Medulla oblongata (tissue), 1 donor: Measurements from ENCODE around the gene NTRK2.

Experiments used
- DNase-seq: peaks from one replicate; pipeline ENCODE4 v3.0.0-alpha.2; 2015; ENCODE audit errors: extremely low spot score

NTRK2 gene

DNA sequence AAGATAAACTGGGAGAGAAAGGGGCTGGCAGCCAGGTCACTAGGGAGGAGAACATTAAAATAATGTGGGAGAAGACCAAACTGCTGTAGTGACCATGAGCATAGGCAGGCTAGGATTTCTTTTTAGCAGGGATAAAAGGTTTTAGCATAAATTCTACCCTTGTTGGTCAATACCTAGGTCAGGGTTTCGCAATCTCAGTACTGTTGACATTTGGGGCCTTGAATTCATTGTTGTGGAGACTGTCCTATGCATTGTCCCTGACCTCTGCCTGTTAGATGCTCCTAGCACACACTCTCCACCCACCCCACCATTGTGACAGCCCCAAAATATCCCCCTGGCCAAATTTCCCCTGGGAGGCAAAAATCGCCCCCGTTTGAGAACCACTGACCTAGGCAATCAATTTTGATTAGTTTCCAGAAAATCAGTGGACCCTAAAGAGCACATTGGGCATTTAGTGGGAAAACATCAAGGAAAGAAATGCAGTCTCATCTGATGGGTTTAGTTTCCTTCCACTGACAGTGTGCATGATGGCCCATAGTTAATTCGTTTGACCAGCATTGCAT, 181.4 kb downstream of the NTRK2 start:
- DNase-seq = no peak

- DNase-seq = peak; percentile 54
Observed at GRCh38 chr9:84851935-84852585, 182.5 kb downstream of the NTRK2 start.

DNA sequence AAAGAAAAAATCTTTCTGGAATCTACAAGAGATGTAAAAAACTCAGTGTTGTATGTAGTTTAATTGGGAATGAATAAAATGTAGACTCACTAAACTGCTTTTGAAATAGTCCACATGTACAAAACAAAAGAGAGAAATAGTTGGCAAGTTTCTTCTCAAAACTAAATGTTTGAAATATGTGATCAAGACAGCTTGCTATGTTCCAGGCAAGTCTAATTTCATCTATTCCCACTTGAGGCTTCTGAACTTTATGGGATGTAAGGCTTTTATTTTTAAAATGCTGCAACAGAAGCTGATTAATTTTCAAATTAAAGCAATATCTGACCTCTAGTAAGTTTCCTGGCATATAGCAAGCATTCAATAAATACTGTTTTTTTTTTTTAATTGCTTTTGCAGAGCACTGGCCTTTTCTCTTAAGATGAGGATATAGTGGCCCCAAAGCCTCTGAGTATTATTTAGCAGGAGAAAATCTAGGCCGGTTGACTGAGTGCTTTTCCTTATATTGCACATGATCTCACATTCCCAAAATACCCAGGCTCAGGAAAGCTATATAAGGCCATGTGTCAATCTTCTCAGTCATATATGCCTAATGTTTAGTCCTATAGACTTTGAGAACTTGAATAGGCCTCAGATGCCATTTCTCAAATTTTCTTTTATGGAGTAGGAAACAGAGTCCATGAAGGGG, 183.2 kb downstream of the NTRK2 start:
- no peak for DNase-seq

GRCh38 chr9:84856181-84856632, 186.7 kb downstream of the NTRK2 start:
- DNase-seq = peak; percentile 35

GRCh38 chr9:84857211-84857610, 187.7 kb downstream of the NTRK2 start:
- DNase-seq = no peak

DNA sequence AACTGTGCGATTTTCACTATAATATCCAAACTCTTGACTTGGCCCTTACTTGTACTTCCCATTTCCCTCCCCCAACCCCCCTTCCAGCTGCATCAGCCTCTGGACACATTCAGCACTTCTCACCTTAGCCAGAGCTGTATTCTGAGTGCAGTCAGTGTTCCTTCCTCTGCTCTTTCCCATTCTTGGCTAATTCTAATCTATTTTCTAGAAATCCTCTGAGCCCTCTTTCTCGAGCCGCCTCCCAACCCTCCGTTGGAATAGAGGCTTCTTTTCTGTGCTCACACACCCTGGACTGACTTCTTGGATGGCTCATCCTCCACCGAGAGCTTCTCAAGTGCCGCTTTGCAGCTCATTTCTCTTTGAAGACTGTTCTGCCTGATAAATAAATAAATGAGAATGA, 188.8 kb downstream of the NTRK2 start:
- DNase-seq = peak; percentile 42

DNA sequence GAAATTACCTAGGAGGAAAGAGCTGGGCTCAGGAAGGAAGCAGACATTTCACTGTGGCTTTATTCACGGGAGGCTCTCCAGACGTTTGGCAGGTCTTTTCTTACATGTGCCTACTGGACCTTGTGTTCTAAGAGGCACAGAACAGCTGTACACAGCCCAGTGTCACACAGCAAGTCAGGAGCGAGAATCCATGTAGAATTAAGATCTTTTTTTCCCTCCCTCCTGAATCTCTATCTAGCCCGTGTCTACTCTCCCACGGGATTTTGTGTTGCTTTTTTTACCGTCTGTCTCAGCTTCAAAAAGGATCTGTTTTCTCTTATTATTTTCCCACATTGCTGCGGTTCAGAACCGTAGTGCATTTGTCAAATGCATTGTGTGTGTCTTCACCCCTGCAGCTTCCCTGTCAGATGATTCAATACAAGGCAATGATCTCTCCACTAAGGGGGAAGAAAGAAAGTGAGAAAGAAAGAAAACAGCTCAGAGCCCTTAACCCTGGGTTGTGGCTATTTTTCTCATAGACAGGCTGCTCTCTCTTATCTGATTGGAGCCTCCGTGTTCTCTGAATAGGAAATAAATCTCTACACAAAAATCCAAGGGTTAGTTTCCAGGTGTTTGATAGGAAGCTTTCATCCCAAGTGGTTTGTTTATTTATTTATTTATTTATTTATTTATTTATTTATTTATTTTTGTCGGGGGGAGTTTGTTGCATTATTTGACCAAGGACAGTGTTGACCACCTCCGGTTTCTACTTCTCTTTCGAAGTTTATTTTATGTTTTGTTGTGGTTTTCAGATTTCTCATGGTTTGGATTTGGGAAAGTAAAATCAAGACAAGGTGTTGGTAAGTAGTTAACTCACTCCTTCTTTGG, 191.0 kb downstream of the NTRK2 start:
- no peak for DNase-seq

DNA sequence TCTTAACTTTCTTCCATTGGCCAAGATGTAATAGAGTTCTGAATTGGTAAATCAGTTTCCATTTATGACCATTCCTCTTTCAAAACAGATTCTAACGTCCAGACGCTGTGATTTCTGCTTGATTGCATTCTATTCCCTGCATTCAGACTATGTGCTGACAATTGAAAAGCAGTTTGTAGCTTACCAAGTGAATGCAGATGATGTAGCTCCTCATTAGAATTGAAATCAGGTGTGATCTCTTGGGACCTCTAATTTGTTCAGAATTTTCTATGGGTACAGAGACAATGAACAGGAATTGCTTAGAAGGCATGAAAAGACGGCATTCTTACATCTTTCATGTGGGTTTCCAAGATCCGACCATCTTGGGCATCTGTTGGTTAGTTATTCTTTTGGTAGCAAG, 191.9 kb downstream of the NTRK2 start:
- DNase-seq = no peak

GRCh38 chr9:84862308-84862707, 192.8 kb downstream of the NTRK2 start:
- DNase-seq = no peak

- DNase-seq = no peak
Observed at GRCh38 chr9:84862810-84863287, 193.3 kb downstream of the NTRK2 start.

GRCh38 chr9:84863372-84863771, 193.8 kb downstream of the NTRK2 start:
- DNase-seq = no peak

GRCh38 chr9:84866396-84867175, 197.1 kb downstream of the NTRK2 start:
- DNase-seq = no peak

- DNase-seq = no peak
Observed at GRCh38 chr9:84867186-84867585, 197.7 kb downstream of the NTRK2 start.

GRCh38 chr9:84869091-84869490, 199.6 kb downstream of the NTRK2 start:
- no peak for DNase-seq

DNA sequence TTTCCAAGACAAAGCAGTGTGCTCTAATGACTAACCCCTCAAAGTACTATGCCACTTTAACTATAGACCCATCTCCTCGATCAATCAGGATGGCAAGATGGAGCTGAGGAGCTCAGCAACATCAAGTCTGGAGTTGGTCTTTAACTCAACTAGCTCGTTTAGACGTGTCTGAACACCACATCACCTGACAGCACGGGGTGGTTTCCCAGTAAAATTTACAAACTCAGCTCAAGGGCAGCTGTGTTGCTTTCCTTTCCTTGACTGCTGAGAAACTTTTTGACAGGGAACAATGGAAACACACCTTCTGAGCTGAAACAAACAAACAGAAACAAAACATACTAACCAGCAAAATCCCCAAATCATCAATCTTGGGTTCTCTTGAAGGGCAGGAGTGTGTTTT, 202.5 kb downstream of the NTRK2 start:
- no peak for DNase-seq

DNA sequence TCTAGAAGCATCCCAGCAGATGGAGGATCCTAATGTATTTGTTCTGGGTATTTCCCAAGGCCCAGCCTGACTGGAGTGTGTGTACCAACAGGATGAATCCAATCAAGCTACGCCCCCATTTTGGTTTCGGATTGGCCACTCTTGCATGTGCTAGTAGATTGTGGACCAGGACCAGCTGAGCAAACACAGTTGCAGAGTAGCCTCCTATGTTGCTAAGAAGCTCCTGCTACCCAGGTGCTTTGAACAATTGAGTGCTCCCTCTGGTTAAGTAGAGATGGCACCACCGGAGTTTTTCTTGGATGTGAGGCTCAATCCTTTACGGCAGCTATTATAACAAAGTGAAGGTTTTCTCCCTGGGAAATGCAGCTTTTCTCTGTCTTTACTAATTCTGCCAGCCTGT, 204.5 kb downstream of the NTRK2 start:
- no peak for DNase-seq

GRCh38 chr9:84874596-84874995, 205.1 kb downstream of the NTRK2 start:
- peak; percentile 31 for DNase-seq

- no peak for DNase-seq
Observed at GRCh38 chr9:84875193-84875592, 205.7 kb downstream of the NTRK2 start.

- no peak for DNase-seq
Observed at GRCh38 chr9:84879631-84880030, 210.1 kb downstream of the NTRK2 start.

GRCh38 chr9:84880835-84881234, 211.3 kb downstream of the NTRK2 start:
- DNase-seq = no peak

DNA sequence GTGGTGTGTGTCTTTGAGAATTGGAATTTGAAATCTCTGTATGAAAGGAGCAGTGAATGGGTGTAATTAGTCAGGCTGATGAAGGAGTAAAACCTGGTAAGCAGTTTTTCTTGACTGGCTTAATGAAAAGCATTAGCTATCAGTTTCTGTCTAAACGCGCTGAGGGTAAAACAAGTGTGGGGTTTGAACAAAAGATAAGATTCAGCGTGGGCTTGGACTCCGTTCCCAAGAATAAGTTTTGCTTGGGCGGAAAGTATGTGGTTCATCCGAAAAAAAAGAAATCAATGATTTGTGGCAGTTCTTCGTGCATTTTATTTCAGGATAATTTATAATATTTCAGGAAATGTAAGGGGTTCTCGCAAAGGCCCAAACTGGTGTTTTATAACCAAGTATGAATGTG, 217.3 kb downstream of the NTRK2 start:
- no peak for DNase-seq
